Sigmoid colon (tissue), 3 donors: ENCODE measurements around the gene AUTS2.

Experiments
- CTCF ChIP-seq, 4 experiments: fragments of 450-650 bp in 3 of 4; fragments of 200-600 bp in 1 of 4; IDR thresholded peaks; one replicate each; pipeline ENCODE4 v1.5.1; 2016 to 2019; ENCODE audit warnings: antibody characterized with exemption in 4 of 4, mild to moderate bottlenecking in 3 of 4, moderate library complexity in 2 of 4
- POLR2A ChIP-seq, 2 donors: fragments of 450-650 bp; IDR thresholded peaks; one replicate each; pipeline ENCODE4 v1.6.1; 2016; ENCODE audit warnings: antibody characterized with exemption in 2 of 2, mild to moderate bottlenecking in 2 of 2, moderate library complexity in 2 of 2

- TF ChIP-seq CTCF (IDR thresholded peaks at IDR 0.05) (no peak), POLR2A (IDR thresholded peaks at IDR 0.05) (no peak)
These were observed 1174.6 kb downstream of the AUTS2 start for GRCh38 chr7:70772891-70773290.
